Naive B cell (primary cell): ENCODE data around the gene GPX6. TPM values are rescaled to one million over a fixed set of nuclear protein-coding genes. Genes with fewer than 3 reads are reported as not detected.
"Not testable (repeated sequence)": the region's sequence is repeated elsewhere in the genome, so short reads cannot be mapped to it uniquely, and the experiment has no call there.

Experiments
- ATAC-seq, 2 donors: fragments of 150-1000 bp; cut with Tn5 transposase; 2 replicates each; pipeline ENCODE4 v1.10.0; 2021; ENCODE audit warnings: low read depth in 2 of 2, mild to moderate bottlenecking in 2 of 2, moderate library complexity in 2 of 2
- DNase-seq: peaks from one replicate; pipeline ENCODE4 v3.0.0; 2022
- H3K27ac Mint-ChIP-seq, 6 donors: one replicate each; pipeline ENCODE4 v1.8.0; 2020 to 2022; ENCODE audit warnings: mild to moderate bottlenecking in 6 of 6, mixed read lengths in 6 of 6, moderate library complexity in 5 of 6, inconsistent platforms in 2 of 6
- H3K27me3 Mint-ChIP-seq, 3 donors: one replicate each; pipeline ENCODE4 v1.8.0; 2021 to 2022; ENCODE audit warnings: mixed read lengths in 3 of 3, mild to moderate bottlenecking in 1 of 3
- H3K36me3 Mint-ChIP-seq, 2 donors: one replicate each; pipeline ENCODE4 v1.8.0; 2020 to 2022; ENCODE audit warnings: mixed read lengths in 2 of 2, inconsistent platforms in 1 of 2, mild to moderate bottlenecking in 1 of 2
- H3K4me1 Mint-ChIP-seq, 3 donors: one replicate each; pipeline ENCODE4 v1.8.0; 2020 to 2022; ENCODE audit warnings: mixed read lengths in 3 of 3, inconsistent platforms in 1 of 3, mild to moderate bottlenecking in 1 of 3, moderate library complexity in 1 of 3
- H3K4me3 Mint-ChIP-seq, 8 donors: one replicate each; pipeline ENCODE4 v1.8.0; 2020 to 2022; ENCODE audit warnings: mild to moderate bottlenecking in 8 of 8, mixed read lengths in 8 of 8, moderate library complexity in 8 of 8, inconsistent platforms in 2 of 8
- H3K9me3 Mint-ChIP-seq, 7 donors: one replicate each; pipeline ENCODE4 v1.8.0; 2020 to 2022; ENCODE audit warnings: mixed read lengths in 7 of 7, mild to moderate bottlenecking in 5 of 7, inconsistent platforms in 2 of 7, moderate library complexity in 1 of 7
- polyA plus RNA-seq, 6 donors: library from polyadenylated mRNA; unstranded; fragments of 300-500 nt; fragmentation: Illumina TruSeq; gene quantifications; one replicate each; pipeline ENCODE4 v1.2.3, GENCODE V29; 2021; ENCODE audit warnings: low read depth in 6 of 6

GPX6 gene
- polyA plus RNA-seq, 6 donors from 2014 or later, result not detected

- peaks cover 4 to 53% (median 35%) of the 10 kb centered on the region in 7 donors for H3K9me3 Mint-ChIP-seq
- H3K4me3 Mint-ChIP-seq, result peak overlapping the region in 7 of 8 donors; percentile 55 to 88 (median 66)
- DNase-seq (no peak), ATAC-seq (no peak)
- H3K36me3 Mint-ChIP-seq, result peaks cover 0 to 24% of the 10 kb centered on the region in 2 donors
- H3K27me3 Mint-ChIP-seq, result peaks cover 62 to 87% (median 70%) of the 10 kb centered on the region in 3 donors
- H3K27ac Mint-ChIP-seq, result peak overlapping the region in 1 of 6 donors; percentile 66
- H3K4me1 Mint-ChIP-seq, result peaks cover 8 to 30% (median 14%) of the 10 kb centered on the region in 3 donors
Measured at GRCh38 chr6:28541996-28542395, 26.4 kb upstream of the GPX6 start.

- peaks cover 0 to 14% of the 10 kb centered on the region in 2 donors for H3K36me3 Mint-ChIP-seq
- ATAC-seq (no peak), DNase-seq (no peak)
- no peak overlapping the region for H3K27ac Mint-ChIP-seq
- peak overlapping the region in 1 of 8 donors; percentile 7 for H3K4me3 Mint-ChIP-seq
- H3K9me3 Mint-ChIP-seq, result peaks cover 9 to 50% (median 29%) of the 10 kb centered on the region in 7 donors
- peaks cover 81 to 90% (median 88%) of the 10 kb centered on the region in 3 donors for H3K27me3 Mint-ChIP-seq
- H3K4me1 Mint-ChIP-seq, result peaks cover 0 to 17% (median under 1%) of the 10 kb centered on the region in 3 donors
Measured at GRCh38 chr6:28537509-28538140, 22.0 kb upstream of the GPX6 start.

GRCh38 chr6:28537065-28537464 is 21.5 kb upstream of the GPX6 start:
- ATAC-seq (no peak), DNase-seq (no peak)
- H3K27ac Mint-ChIP-seq, result no peak overlapping the region
- H3K27me3 Mint-ChIP-seq, result peaks cover 77 to 90% (median 86%) of the 10 kb centered on the region in 3 donors
- H3K9me3 Mint-ChIP-seq, result peaks cover 9 to 44% (median 25%) of the 10 kb centered on the region in 7 donors
- H3K4me3 Mint-ChIP-seq, result peak overlapping the region in 4 of 8 donors; percentile 7 to 46 (median 39)
- H3K4me1 Mint-ChIP-seq, result peaks cover 0 to 11% (median 0%) of the 10 kb centered on the region in 3 donors
- H3K36me3 Mint-ChIP-seq, result peaks cover 0 to 9% of the 10 kb centered on the region in 2 donors

DNA sequence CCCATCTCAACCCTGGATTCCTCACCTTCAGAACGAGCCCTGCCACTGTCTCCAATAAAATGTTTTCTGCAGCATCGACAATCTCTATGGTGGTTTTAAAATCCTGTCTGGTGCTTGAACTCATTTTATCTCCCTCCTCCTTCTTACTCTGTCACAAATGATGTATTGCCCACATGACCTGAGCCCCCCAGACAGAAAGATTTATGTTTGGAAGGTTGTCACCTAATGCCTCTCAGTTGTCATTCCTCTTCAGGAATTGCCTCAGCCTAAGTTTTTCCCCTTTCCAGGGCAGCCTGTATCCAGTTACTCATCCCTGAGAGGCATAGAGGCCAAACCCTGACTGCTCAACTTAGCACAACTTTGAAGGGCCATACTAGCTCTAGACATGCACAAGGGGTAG is 19.3 kb upstream of the GPX6 start:
- Mint-ChIP-seq H3K9me3 (peaks cover 0 to 25% (median 8%) of the 10 kb centered on the region in 7 donors), H3K27me3 (peaks cover 74 to 88% (median 79%) of the 10 kb centered on the region in 3 donors)

GRCh38 chr6:28534306-28534705 is 18.7 kb upstream of the GPX6 start:
- peaks cover 0 to 10% (median 0%) of the 10 kb centered on the region in 3 donors for H3K4me1 Mint-ChIP-seq
- H3K27me3 Mint-ChIP-seq, result peaks cover 68 to 92% (median 76%) of the 10 kb centered on the region in 3 donors
- no peaks in the 10 kb centered on the region for H3K36me3 Mint-ChIP-seq
- peaks cover 0 to 25% (median 8%) of the 10 kb centered on the region in 7 donors for H3K9me3 Mint-ChIP-seq
- H3K4me3 Mint-ChIP-seq, result no peak overlapping the region
- no peak for ATAC-seq
- DNase-seq, result no peak
- H3K27ac Mint-ChIP-seq, result no peak overlapping the region

More for the DNA sequence above, 19.3 kb upstream of the GPX6 start:
- Mint-ChIP-seq H3K4me3 (no peak overlapping the region), H3K4me1 (peaks cover 0 to 10% (median 0%) of the 10 kb centered on the region in 3 donors), H3K27ac (no peak overlapping the region), H3K36me3 (no peaks in the 10 kb centered on the region)
- no peak for ATAC-seq
- DNase-seq, result no peak

GRCh38 chr6:28531479-28532128 is 16.0 kb upstream of the GPX6 start:
- Mint-ChIP-seq H3K27ac (no peak overlapping the region), H3K36me3 (no peaks in the 10 kb centered on the region), H3K4me3 (no peak overlapping the region), H3K4me1 (no peaks in the 10 kb centered on the region), H3K9me3 (peaks cover 0 to 14% (median 5%) of the 10 kb centered on the region in 7 donors), H3K27me3 (peaks cover 61 to 94% (median 62%) of the 10 kb centered on the region in 3 donors)
- ATAC-seq, result no peak
- DNase-seq, result no peak

DNA sequence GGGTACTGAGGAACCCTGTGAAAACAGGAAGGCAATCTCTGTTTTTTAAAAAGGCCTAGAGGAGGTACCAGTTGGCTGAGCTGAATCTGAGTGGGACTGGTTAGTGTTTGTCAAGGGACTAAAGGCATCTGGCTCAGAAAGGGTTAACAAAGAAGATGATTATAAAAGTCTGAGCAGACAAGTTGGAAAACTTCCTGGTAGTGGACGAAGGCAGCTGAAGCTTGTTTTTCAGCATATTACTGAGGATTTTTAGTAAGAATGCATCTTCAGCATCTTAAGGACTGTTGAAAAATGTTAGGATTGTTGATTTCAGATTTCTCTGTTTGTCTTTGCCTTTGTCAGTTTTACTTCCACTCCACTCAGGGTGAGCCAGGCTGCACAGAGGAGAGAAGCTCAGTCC is 15.2 kb upstream of the GPX6 start:
- no peaks in the 10 kb centered on the region for H3K36me3 Mint-ChIP-seq

GRCh38 chr6:28525496-28526039 is 10.0 kb upstream of the GPX6 start, which contains the start of gene GPX5:
TSS of gene GPX5 (plus strand) at chr6:28525881. CDS start at chr6:28526014, 133 bp downstream.
- Mint-ChIP-seq H3K27me3 (peaks cover 48 to 80% (median 53%) of the 10 kb centered on the region in 3 donors), H3K4me3 (no peak within 1 kb of the TSS), H3K27ac (no peak within 1 kb of the TSS), H3K36me3 (no peaks in the 10 kb centered on the region), H3K4me1 (no peaks in the 10 kb centered on the region), H3K9me3 (peaks cover 0 to 7% (median 0%) of the 10 kb centered on the region in 7 donors)
- DNase-seq (no peak), ATAC-seq (no peak)

More for the DNA sequence above, 15.2 kb upstream of the GPX6 start:
- Mint-ChIP-seq H3K27ac (no peak overlapping the region), H3K4me3 (no peak overlapping the region), H3K27me3 (peaks cover 59 to 94% (median 61%) of the 10 kb centered on the region in 3 donors), H3K4me1 (no peaks in the 10 kb centered on the region), H3K9me3 (peaks cover 0 to 11% (median 5%) of the 10 kb centered on the region in 7 donors)
- no peak for DNase-seq
- ATAC-seq, result no peak

GRCh38 chr6:28523241-28523622 is 7.6 kb upstream of the GPX6 start:
- H3K9me3 Mint-ChIP-seq, result peaks cover 0 to 7% (median 0%) of the 10 kb centered on the region in 7 donors
- H3K4me3 Mint-ChIP-seq, result no peak overlapping the region
- no peaks in the 10 kb centered on the region for H3K4me1 Mint-ChIP-seq
- peaks cover 48 to 80% (median 52%) of the 10 kb centered on the region in 3 donors for H3K27me3 Mint-ChIP-seq
- DNase-seq (no peak), ATAC-seq (no peak)
- peak overlapping the region in 1 of 6 donors; percentile 15 for H3K27ac Mint-ChIP-seq
- H3K36me3 Mint-ChIP-seq, result no peaks in the 10 kb centered on the region

DNA sequence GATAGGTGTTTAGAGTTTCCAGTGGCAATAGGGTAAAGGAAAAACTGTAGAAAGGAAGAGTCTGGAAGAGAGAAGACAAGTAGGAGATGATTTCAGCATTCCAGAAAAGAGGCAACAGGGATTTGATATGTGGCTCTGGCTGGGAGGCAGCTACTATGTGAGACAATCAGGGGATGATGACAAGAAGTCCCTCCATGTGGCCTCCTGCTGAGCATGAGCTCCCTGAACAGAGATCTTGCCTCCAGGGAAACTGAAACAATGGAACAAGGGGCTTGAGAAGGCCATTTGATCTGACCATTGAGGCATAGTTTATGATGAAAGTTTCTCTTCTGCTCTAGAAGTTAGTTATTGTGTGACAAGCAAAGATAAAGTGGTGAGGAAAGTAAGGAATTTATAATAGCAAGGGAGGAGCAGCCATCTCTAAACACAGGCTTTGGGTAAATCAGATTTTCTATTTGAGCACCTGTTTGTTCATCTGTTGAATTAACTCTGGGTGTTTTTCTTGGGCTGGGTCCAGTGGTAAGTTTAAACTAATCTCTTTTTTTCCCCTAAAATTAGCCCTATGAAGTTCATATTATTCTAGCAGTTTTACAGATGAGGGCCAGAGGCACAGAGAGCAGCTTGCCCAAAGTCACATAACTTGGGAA is 7.1 kb upstream of the GPX6 start:
- Mint-ChIP-seq H3K4me3 (no peak overlapping the region), H3K9me3 (peaks cover 0 to 7% (median 0%) of the 10 kb centered on the region in 7 donors), H3K4me1 (no peaks in the 10 kb centered on the region), H3K27ac (no peak overlapping the region), H3K36me3 (no peaks in the 10 kb centered on the region), H3K27me3 (peaks cover 47 to 78% (median 51%) of the 10 kb centered on the region in 3 donors)
- DNase-seq (no peak), ATAC-seq (no peak)

- Mint-ChIP-seq H3K4me1 (no peaks in the 10 kb centered on the region), H3K9me3 (peaks cover 0 to 4% (median 0%) of the 10 kb centered on the region in 7 donors), H3K27me3 (peaks cover 45 to 66% (median 54%) of the 10 kb centered on the region in 3 donors), H3K27ac (no peak overlapping the region), H3K4me3 (no peak overlapping the region), H3K36me3 (no peaks in the 10 kb centered on the region)
- ATAC-seq (no peak), DNase-seq (no peak)
Measured at GRCh38 chr6:28517964-28518363, 2.4 kb upstream of the GPX6 start.

- peaks cover 27 to 46% (median 32%) of the 10 kb centered on the region in 3 donors for H3K27me3 Mint-ChIP-seq
- not testable (repeated sequence) for H3K27ac Mint-ChIP-seq, H3K4me1 Mint-ChIP-seq, H3K9me3 Mint-ChIP-seq, H3K4me3 Mint-ChIP-seq, ATAC-seq, H3K36me3 Mint-ChIP-seq, DNase-seq
Measured at GRCh38 chr6:28512387-28512786, 3.2 kb downstream of the GPX6 start.

DNA sequence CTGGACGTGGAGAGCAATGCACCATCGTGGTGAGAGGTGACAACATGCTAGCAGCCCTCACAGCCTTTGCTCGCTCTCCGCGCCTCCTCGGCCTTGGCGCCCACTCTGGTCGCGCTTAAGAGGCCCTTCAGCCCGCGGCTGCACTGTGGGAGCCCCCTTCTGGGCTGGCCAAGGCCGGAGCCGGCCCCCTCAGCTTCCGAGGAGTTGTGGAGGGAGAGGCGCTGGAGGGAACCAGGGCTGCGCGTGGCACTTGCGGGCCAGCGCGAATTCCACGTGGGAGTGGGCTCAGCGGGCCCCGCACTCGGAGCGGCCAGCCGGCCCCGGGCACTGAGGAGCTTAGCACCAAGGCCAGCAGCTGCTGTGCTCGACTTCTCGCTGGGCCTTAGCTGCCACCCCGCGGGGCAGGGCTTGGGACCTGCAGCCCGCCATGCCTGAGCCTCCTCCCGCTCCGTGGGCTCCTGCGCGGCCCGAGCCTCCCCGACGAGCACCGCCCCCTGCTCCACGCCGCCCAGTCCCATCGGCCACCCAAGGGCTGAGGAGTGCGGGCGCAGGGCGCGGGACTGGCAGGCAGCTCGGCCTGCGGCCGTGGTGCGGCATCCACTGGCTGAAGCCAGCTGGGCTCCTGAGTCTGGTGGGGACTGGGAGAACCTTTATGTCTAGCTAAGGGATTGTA is 3.8 kb downstream of the GPX6 start:
- no peaks in the 10 kb centered on the region for H3K9me3 Mint-ChIP-seq
- H3K27me3 Mint-ChIP-seq, result peaks cover 28 to 47% (median 32%) of the 10 kb centered on the region in 3 donors
- H3K4me1 Mint-ChIP-seq, result no peaks in the 10 kb centered on the region
- no peaks in the 10 kb centered on the region for H3K36me3 Mint-ChIP-seq
- H3K27ac Mint-ChIP-seq, result no peak overlapping the region
- DNase-seq (no peak), ATAC-seq (no peak)
- no peak overlapping the region for H3K4me3 Mint-ChIP-seq
